ENCODE results near the gene PPIF.

PPIF gene

DNA sequence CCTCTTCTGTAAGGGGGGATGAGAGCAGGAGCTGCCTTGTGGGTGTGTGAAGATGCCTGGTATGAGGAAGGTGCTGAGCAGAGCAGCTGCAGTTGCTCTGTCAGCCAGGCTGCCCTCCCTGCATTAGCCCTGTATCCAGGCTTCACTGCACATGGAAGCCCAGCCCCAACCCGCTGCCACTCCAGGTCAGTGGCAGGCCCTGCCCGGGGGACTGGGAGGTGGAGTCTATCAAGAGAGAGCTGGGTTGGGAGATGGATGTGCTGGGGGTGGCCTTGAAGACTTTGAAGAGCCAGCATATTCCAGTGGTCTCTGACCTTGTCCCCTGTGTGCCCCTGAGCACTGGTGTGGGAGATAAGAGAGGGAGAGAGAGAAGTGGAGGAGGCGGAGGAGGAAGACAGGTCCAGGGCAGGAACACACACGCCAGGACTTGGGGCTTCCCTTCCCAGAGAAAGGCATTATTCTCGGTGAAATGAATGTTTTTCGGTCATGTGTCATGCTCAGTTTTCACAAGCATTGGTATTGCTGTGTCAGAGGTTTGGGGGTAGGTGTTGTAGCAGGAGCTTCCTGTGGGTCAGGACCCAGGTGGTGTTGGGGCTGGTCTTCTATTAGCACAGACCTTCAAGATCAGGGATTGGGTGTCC lies 2.6 kb downstream of the PPIF start:
- no peak for DNase-seq

- no peak for DNase-seq
These were observed 3.3 kb downstream of the PPIF start for GRCh38 chr10:79350407-79351154.

DNA sequence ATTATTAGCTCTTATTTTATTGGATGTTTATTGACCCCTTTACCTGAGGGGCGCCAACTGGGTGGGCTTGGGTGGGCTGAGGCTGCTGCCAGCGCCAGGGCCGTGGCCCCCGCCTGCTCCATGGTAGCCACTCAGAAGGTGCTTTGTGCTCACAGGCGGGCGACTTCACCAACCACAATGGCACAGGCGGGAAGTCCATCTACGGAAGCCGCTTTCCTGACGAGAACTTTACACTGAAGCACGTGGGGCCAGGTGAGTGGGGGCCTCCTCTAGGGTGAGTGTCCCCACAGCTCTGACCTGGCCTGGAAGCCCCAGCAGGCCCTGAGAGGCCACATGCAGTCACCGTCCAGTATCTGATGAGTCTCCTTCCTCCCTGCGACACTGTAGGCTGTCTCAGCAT lies 4.1 kb downstream of the PPIF start:
- DNase-seq = no peak

DNA sequence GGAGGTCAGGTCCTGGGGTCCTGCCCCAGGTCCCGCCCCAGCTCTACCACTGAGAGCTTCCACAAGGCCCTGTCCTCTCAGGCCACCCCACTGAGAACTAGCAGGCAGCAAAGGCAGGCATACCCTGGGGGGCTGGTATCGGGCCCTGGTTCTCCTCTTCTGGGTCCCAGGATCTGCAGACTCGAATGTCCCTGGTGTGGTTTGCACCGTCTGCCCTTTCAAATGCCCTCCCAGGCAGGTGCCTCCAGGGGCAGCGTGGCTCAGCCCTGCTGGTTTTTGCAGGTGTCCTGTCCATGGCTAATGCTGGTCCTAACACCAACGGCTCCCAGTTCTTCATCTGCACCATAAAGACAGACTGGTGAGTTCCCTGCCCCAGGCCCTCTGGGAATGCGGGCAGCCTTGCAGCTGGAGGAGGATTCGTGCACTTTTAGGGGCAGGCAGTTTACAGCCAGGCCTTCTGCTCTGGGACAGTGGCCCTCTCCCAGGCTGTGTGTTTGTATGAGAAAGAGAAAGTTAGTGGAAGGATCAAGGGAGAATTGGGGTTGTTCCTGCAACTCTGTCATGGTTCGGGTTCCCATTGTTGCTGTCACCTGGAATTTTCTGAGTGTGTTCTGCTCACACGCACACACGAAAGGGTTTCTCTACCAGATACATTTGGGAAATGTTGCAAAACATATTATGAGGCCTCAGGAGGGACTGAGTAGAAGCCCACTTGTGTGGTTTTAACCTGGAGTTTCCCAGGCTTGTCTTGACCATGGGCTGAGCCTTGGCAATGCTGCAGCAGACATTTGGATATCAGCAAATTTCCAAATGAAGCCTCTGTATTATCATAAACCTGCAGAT lies 5.0 kb downstream of the PPIF start:
- no peak for DNase-seq

DNA sequence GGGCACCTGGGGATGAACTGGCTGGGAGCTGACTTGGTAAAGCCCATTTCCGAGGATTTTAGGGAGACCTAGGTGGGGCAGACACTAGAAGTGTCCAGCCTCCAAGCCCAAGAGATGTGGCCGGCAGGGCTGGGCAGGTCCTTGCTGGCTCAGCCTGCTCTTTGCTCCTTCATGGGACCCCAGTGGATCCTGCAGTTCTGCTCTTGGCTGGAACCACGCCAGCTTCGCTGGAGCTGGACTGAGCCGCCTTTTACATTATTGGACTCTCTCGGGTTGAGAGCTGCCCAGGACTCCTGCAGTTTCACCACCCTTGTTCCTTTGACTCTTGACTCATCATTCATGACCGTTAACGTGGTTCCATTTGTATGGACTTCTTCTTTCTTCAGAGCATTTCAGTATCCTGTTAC lies 5.7 kb downstream of the PPIF start:
- DNase-seq = no peak

DNA sequence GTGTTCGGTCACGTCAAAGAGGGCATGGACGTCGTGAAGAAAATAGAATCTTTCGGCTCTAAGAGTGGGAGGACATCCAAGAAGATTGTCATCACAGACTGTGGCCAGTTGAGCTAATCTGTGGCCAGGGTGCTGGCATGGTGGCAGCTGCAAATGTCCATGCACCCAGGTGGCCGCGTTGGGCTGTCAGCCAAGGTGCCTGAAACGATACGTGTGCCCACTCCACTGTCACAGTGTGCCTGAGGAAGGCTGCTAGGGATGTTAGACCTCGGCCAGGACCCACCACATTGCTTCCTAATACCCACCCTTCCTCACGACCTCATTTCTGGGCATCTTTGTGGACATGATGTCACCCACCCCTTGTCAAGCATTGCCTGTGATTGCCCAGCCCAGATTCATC lies 6.5 kb downstream of the PPIF start:
- DNase-seq = no peak

DNA sequence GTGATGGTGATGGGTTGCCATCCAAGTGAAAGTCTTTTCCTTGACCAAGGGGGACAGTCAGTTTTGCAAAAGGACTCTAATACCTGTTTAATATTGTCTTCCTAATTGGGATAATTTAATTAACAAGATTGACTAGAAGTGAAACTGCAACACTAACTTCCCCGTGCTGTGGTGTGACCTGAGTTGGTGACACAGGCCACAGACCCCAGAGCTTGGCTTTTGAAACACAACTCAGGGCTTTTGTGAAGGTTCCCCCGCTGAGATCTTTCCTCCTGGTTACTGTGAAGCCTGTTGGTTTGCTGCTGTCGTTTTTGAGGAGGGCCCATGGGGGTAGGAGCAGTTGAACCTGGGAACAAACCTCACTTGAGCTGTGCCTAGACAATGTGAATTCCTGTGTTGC lies 6.9 kb downstream of the PPIF start:
- no peak for DNase-seq

DNA sequence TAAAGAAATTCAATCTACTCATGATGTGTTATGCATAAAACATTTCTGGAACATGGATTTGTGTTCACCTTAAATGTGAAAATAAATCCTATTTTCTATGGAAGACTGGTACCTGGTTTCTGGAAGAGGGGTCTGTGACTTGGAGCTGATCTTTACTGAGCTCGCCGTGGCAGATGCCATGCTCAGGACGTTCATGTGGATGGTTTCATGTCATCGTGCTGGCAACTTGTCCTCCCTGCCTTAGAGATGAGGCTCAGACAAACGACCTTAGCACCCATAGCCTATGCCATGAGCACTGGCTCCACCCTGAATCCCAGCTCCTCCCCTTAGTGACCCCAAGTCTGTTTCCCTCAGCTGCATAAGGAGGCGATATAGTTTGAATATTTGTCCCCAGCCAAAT lies 7.3 kb downstream of the PPIF start:
- no peak for DNase-seq

DNA sequence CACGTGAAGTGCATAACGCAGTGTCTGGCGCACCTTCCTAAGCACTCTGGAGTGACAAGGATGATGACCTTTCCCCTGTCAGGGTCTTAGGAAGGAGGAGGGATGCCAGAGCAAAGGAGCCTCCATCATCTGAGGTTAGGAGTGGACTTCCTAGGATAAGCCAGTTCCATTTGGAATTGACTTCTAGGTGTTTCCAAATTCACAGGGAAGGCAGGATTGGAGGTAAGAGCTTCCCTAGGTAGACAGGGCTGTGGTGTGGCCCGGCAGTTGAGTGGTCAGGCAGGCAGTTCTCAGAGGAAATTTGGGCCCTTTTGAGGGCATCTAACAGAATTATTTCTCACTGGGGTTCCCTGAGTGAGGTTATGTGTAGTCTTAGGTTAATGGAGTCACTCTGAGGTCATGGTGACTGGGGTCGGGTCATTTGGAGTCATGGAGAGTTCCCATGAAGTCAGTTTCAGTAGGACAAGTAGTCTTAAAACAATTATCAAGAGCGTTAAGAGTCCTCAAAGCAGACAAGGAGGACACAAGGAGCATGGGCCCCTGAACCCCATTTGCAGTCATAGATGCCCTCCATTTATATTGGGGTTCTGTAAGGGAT lies 8.2 kb downstream of the PPIF start:
- DNase-seq = no peak

- DNase-seq = no peak
These were observed 8.8 kb downstream of the PPIF start for GRCh38 chr10:79356104-79356503.

GRCh38 chr10:79357180-79357579 lies 9.9 kb downstream of the PPIF start:
- DNase-seq = no peak

DNA sequence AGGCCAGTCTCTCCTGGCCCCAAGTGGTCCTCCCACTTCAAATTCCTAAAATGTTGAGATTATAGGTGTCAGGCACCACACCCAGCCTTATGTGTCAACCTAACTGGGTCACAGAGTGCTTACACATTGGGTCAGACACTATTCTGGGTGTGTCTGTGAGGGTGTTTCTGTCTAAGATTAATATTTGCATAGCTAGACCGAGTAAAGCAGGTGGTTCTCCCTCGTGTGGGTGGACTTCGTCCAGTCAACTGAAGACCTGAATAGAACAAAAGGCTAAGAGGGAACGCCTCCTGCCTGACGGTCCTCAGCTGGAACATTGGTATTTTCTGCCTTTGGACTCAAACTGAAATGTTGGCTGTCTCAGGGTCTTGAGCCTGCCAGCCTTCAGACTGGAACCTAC lies 11.5 kb downstream of the PPIF start:
- no peak for DNase-seq

DNA sequence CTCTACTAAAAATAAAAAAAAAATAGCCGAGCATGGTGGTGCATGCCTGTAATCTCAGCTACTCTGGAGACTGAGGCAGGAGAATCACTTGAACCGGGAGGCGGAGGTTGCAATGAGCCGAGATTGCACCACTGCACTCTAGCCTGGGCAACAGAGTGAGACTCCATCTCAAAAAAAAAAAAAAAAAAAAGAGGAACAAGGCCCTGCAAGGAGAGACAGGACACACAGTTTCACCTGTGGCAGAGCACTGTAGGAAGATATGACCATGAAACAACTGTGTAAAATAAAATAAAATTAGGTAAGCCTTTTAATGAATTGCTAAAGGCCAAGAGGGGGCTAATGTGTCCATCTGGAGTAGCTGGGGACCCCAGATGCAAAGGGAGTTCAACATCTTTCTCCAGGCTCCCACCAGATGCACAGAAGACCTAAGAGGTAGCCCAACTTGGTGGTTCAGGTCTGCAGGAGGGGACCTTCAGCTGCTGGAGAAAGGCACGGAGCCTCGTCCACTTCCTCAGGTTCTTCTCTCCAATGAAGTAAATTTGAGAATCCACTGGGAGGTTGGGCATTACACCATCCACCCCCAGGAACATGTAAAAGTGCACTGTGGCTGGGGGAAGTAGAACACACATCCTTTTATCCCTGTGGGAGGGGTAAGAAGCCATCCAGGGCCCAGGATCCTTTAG lies 12.7 kb downstream of the PPIF start:
- DNase-seq = no peak

GRCh38 chr10:79360499-79361342 lies 13.5 kb downstream of the PPIF start:
- DNase-seq = no peak

GRCh38 chr10:79361726-79362397 lies 14.6 kb downstream of the PPIF start:
- no peak for DNase-seq

DNA sequence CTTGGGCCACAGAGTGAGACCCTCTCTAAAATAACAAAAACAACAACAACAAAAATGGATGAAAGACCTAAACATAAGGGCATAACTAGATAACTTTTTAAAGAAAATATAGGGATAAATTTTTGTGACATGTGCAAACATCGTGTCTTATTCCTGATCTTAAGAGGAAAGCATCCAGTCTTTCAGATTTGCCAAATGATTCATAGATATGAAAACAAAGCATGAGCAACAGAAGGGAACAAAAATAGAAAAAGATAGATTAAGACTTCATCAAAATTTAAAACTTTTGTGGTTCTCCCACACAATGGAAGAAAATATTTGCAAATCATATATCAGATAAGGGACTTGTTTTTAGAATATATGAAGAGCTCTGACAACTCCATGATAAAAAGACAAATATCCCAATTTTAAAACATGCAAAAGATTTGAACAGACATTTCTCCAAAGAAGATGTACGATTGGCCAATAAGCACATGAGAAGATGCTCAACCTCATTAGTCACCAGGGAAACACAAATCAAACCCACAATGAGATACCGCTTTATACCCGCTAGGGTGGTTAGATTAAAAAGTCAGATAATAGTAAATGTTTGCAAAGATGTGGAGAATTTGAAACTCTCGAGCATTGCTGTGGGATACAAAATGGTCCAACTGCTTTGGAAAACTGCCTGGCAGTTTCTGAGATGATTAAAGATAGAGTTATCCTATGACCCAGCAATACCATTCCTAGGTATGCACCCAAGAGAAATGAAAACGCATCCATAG lies 20.3 kb downstream of the PPIF start:
- DNase-seq = no peak

DNA sequence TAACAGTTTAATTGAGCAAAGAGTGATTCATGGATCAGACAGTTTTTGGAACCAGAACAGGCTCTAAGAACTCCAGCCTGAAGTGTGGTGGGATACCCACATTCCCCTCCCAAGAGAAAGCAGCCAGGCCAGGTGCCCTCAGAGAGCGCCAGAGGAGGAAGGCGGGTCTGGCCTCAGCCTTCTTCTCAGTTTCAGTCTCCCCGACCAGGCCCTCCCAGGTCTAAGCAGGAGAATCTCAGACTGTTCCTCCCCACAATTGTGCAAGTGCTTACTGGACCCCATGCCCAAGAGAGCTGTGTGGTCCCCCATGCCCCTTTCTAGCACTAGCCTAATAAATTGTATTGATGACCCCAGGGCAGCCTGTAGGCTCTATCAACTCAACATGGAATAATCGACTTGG lies 25.6 kb downstream of the PPIF start:
- no peak for DNase-seq

GRCh38 chr10:79374312-79375191 lies 27.3 kb downstream of the PPIF start:
- DNase-seq = no peak

DNA sequence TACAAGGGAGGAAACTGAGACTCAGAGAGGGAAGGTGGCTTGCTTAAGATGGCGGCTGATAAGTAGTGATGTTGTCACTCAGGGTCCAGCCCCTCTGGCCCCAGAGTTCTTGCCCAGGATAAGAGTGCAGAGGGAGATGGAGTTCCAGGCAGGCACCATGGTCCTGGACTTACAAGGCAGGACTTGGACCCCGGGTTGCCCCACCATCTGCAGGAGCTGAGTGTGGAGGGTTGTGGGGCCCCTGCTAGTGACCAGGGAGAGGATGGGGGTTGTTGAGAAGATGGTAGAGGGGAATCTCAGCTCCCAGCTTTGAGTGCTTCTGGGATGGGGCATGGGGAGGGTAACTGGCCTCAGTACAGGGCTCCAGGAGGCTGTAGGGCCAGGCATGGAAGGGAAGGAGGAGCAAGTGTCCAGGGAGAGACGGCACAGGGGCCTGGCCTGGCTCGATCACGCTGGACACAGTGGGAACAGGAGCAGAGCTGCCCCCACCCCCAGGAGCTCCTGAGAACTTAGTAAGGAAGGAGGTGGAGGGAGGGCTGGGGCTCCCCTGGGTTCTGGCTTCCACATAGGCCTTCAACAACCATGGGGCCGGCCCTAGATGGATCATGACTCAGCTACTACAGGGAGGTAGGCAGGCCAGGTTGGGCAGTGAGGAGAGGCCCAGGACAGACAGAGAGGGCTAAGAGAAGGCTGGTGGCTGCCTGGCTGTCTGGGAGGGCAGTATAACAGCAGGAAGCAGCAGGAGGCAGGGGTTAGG lies 28.2 kb downstream of the PPIF start:
- DNase-seq = no peak

Data from DMS 273 treated with DMSO at 0.1 percent for 48 hours (cell line).